Stimulated activated CD4-positive, alpha-beta T cell treated with anti-CD3 and anti-CD28 coated beads, Interleukin-15, amount 100 ng/mL, for 24 hours (primary cell): ENCODE measurements around the gene POLE3.
"Not testable (repeated sequence)": the region's sequence is repeated elsewhere in the genome, so short reads cannot be mapped to it uniquely, and the experiment has no call there.

ENCODE experiments used
- DNase-seq: peaks from one replicate; pipeline ENCODE4 v3.0.0-alpha.2; 2020

Gene POLE3

DNA sequence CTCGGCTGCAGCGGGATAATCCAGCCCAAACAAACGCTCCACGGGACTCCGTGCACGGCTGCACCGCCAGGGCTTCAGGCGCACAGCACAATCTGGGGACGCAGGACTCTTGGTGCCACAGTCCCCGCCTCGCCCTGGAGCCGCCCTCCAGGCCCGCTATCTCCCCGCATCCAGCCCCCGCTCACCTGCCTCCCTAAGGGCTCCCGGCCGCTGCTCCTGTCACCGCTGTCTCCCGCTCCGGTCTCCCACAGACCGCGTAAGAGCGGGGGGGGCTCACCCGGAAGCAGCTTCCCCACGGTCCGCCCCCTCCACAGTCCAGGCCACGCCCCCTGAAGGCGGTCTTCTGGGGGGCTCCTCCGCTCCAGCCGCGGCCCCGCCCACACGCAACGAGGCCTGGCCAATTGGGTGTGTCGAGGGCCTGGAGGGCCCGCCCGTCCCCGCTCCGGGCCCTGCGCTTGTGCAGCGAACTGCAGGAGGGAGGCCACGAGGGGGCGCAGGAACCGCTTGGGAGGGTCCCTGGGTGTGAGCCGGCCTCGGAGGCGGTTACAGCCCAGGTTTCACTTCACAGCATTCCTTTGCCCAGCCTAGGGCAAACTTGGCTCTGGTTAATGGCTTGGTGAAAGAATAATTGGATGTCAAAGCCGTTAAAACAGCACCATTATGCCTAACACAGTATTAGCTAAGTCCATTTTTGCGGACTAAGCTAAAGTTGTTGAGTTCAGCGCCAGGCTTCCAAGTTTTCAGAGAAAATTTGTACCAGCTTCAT, 9.3 kb downstream of the POLE3 start, which contains the start of gene ALAD:
Gene ALAD (minus strand): TSS at position 258 of the 766 bp plus-strand sequence. CDS start 7,725 bp downstream, outside the sequence.
- peak; percentile 100 for DNase-seq

DNA sequence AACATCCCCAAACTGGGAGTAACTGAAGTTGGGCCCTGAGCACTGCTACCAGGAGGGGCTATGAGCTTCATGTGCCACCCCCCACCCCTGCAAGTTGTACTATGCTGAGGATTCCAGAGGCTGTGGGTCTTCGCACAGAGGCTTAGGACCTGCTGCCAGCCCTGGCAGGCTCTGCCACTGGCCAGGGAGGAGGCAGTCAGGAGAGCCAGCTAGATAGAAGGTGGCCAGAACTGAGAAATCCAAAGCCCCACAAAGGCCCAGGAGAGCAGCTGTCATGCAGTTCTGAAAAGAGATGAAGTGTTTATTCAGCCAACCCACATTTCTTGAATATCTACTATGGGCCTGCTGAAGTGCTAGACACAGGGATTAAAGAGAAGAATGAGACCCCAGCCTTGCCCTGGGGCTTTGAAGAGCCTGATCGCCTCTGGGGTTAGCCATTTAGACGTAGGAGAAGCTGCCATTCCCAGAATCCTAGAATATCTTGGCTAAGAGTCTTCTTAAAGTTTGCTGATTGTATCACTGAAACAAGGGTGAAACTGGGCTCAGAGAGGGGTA, 10.8 kb downstream of the POLE3 start:
- no peak for DNase-seq

DNA sequence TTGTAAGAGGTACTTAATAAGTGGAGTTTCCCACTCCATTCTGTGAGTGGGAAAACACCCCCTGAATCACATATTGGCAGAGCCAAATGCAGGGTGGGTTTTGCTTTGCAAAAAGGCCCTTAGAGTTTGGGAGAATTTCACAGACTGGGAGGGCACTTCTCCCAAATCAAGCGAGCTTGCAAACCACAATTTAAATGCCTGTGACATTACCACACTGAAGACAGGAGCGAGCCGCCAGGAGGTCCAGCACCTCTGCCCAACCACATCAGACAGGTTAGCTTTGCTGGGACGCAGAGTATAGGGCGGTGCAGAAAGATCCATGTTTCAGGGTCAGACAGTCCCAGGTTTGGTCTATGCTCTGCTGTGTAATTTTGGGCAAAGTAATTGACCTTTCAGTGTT, 11.7 kb downstream of the POLE3 start:
- DNase-seq, result no peak

DNA sequence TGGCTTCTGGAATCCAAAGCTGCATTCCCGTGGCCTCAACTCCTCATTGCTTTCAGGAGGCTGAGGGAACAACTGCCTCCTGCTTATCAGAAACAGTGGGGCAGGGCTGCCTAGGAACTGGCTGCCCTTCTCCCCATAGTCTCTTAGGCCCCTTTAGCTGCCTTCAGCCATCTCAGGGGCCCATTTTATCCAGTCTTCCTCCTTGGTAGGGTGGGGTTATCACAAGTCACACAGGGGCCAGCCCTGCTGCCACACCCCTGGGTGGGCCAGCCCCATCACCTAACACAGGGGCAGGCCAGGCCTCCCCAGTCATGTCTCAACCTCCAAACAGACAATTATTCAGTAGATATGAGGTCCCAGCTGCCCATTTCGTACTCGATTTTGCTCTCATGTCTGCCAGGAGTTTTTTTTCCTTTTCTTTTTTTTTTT, 13.3 kb downstream of the POLE3 start:
- DNase-seq, result no peak

DNA sequence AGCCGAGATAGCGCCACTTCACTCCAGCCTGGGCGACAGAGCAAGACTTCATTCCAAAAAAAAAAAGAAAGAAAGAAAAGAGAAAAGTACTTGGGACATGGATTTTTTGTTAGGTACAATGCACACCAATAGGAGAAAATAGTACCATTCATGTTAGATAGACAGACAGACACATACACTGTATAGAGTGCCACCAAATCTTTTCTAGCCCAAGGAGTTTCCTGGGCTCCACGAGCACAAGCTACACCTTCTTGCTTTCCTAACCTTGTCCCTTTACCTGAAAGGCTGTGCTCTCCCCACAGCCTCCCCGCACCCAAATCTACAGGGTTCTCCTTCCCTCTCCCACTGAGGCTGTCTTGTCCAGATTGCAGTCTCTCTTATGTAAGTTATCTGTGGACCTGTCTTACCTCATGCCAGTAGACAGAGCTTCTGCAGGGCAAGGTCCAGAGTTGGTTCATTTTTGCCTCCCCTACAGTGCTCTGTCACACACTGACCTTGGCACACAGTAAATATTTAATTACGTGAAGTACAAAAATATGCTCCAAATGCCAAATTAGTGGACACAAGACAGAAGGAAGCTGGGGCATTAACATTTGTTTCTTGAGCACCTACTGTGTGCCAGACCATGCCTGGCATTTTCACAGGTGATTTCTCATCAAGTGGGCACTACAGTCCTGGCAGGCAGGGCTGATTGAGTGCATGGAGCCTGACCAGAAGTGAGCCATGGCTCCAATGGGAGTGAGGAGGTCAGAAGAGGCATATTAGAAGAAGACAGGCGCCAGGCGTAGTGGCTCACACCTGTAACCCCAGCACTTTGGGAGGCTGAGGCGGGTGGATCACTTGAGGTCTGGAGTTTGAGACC, 15.2 kb downstream of the POLE3 start:
- no peak for DNase-seq

DNA sequence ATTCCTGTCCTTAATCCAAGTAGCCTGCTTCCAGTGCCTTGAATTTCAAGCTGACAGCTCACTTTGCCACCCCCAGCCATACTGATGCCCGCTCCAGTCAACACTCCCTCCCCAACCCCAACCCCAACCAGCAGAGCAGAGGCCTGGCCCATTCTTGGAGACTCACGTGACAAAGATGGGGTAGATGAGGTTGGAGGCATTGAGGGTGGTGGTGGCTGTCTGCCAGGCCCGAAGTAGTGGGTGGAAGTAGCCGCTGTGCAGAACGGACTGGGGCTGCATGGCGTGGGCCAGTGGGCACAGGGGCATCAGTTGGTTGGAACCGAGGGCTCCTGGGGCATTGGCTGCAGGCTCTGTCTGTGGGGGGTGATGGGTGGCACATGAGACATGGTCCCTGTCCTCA, 17.2 kb downstream of the POLE3 start:
- no peak for DNase-seq

DNA sequence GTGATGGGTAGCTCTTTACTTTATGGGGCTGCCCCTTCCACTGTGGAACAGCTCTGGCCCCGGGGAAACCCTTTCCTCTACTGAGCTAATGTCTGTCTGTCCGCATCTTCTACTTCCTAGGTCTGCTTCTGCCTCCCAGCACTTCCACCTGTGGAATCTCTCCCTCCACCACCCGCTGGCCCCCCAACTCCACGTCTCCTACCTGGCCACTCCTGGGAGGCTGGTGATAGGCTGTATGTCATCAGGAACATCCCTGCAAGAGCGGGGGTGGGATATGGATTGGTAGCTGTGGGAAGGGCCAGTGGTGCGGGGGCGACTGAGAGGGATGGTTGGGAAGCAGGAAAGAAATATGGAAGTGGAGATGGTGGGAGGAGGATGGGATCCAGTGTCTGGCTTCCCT, 18.6 kb downstream of the POLE3 start:
- DNase-seq, result no peak

DNA sequence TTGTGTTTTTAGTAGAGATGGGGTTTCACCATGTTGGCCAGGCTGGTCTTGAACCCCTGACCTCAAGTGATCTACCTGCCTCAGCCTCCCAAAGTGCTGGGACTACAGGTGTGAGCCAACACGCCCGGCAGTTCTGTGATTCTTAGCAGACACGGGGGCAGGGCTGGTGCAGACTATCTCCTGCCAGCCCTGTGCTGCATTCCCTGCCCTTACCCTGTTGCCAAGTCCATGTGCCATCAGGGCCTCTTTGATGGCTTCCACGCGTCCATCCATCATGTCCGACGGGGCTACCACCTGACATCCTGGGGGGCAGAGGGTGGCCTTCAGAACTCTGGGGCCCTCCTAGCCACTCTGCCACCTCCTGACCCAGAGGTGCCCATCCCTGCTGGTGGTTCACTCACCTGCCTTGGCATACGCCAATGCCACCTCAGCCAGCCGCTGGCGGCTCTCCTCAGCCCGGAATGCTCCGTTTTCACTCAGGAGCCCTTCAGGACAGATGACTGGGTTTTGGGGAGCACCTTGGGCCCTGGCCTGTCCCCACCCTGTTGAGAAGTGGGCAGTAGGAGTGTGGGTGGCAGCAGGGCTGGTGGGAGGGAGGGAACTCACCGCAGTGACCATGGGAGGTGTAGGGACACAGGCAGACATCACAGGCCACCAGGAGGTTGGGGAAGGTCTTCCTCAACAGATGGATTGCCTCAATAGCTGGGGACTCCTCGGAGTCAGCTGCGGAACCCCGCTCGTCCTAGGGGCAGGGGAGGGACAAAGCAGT, 20.1 kb downstream of the POLE3 start:
- no peak for DNase-seq

DNA sequence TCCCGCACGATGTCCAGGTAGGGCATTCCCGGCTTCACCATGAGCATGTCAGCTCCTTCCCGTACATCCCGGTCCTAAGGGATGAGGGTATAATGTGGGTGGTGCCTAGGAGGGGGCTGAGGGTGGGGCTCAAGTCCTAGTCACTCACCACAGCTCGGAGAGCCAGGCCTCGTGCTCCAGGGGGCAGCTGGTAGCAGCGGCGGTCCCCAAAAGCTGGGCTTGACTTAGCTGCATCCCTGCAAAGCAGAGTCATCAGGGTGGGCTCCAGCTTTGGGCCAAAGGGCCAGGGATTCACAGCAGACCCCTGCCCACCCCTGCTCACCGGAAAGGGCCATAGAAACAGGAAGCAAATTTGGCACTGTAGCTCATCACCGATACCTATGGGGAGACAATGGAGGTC, 21.0 kb downstream of the POLE3 start:
- DNase-seq, result no peak

DNA sequence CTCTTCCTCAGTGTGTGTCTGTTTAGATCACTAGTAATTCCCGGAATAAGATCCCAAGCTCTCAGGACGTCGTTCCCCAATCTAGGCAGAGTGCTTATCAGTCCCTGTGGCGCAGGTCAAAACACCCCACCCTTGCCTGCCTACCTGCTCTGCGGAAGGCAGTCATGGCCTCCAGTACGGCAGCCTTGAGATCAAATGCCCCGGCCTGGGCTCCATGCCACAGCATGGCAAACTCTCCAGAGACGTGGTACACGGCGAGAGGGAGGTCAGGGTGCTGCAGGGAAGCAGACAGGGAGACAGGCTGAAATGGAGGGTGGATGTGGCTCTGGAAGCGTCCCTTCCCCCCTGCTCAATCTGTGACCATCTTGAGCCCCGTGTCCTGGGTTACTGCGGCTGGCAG, 21.6 kb downstream of the POLE3 start:
- DNase-seq, result no peak

DNA sequence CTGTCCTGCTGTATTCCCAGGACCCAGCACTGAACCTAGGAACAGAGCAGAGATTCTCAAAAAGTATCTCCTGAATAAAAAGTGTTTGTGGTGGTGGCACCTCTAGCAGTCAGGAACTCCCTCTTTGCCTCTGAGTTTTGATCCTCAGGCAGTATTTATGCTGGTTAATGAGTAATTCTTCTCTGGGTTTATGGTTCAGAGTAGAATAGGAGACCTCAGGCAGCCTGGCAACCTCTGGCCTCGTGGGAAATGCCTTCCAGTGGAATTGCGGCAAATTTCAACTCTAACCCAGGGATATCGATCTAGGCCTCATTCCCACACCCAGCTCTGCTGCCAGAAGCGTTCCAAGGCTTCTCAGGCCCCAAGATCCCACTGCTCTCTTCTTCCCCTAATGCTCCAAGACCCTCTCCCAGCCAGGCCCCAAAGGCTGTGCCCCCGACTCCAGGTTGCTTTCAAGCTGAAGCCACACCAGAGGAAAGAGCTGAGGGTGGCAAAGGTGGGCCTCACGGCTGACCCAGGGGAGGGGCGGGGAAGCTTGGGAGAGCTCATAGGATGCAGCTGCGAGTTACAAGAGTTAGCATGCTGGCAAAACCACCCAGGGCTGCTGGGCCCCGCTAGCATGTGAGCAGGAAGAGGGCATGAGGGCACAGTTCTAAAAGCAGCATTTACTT, 22.8 kb downstream of the POLE3 start:
- DNase-seq, result no peak

DNA sequence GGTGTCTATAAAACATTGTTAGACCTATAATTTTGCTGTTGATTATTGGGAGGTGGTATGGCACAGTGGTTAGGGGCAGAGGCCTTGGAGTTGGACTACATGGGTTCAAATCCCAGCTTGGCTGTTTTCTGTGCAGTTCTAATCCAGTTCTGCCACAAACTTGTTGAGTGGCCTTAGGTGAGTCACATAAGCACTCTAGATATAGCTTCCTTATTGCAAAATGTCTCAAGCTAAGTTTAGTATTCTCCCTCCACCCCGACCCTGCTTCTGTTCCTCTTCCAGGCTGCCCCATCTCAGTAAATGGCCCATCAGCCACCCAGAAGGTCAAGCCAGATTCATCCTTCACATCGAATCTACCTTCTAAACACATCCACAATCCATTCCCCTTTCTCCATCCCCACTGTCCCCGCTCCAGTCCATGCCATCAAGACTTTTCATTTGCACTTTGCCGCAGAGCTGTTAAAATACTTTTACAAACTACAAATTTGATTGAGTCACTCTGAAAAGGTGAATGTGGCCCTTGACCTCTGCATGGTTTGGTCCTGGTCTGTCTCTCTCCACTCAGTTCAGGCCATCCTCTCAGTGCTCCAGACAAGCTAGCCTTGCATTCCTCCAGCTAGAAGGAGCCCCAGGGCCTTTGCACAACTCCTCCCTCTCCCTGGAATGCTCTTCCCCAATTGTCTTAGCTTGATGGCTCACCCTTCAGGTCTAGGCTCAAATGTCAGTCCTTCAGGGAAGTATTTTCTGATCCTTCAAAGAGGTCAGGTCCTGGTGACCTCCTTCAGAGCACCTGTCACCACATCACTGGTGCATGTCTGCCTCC, 23.7 kb downstream of the POLE3 start:
- DNase-seq, result no peak

DNA sequence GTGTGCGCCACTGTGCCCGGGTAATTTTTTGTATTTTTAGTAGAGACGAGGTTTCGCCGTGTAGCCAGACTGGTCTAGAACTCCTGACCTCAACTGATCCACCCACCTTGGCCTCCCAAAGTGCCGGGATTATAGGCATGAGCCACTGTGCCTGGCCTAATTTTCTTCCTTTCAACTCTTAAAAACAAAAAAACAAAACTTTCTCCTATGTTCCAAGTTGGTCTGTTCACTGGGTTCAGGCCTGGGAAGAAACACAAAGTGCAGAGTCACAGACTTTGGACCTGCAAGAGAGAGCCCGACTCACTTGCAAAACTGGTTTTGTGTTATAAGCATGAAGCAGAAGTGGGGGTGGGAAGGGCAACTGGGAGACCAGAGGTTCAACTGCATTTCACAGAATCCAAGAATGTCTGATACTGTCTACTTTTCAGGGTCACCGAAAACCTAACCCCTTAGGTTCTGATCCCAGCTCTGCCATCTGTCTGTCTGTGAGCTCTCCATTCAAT, 28.5 kb downstream of the POLE3 start:
- DNase-seq, result no peak

DNA sequence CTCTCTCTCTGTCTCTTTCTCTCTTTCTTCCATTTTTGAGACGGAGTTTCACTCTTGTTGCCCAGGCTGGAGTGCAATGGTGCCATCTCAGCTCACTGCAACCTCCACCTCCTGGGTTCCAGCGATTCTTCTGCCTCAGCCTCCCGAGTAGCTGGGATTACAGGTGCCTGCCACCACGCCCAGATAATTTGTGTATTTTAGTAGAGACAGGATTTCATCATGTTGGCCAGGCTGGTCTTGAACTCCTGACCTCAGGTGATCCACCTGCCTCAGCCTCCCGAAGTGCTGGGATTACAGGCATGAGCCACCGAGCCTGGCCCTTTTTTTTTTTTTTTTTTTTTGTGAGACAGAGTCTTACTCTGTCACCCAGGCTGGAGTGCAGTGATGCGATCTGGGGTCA, 29.0 kb downstream of the POLE3 start:
- DNase-seq, result not testable (repeated sequence)

DNA sequence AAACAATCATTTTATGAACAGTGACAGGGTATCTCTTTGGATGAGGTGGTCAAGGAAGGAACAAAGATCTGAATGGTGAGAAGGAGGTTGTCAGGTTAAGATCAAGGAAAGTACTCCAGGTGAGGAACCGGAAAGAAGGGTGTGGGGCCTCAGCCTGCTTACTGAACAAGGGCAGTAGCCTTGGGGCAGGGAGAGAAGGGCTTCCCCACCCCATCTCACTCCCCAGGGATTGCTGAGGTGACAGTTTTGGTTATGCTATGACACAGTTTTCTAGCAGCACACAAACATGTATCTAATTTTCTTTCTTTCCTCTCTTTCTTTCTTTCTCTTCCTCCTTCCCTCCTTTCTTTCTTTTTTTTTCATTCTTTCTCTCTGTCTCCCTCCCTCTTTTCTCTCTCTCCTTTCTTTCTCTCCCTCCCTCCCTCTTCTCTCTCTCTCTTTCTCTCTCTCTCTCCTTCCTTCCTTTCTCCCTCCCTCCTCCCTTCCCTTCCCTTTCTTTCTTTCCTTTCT, 29.6 kb downstream of the POLE3 start:
- no peak for DNase-seq

DNA sequence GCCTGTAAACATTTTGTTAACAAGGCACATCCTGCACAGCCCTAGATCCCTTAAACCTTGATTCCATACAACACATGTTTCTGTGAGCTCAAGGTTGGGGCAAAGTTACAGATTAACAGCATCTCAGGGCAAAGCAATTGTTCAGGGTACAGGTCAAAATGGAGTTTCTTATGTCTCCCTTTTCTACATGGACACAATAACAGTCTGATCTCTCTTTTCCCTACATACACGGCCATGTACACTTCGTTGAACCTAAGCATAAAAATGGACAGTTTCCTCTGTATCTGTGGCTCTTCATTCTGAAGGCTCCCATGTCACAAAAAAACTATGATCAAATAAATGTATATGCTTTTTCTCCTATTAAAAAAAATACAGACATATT, 30.7 kb downstream of the POLE3 start:
- not testable (repeated sequence) for DNase-seq

DNA sequence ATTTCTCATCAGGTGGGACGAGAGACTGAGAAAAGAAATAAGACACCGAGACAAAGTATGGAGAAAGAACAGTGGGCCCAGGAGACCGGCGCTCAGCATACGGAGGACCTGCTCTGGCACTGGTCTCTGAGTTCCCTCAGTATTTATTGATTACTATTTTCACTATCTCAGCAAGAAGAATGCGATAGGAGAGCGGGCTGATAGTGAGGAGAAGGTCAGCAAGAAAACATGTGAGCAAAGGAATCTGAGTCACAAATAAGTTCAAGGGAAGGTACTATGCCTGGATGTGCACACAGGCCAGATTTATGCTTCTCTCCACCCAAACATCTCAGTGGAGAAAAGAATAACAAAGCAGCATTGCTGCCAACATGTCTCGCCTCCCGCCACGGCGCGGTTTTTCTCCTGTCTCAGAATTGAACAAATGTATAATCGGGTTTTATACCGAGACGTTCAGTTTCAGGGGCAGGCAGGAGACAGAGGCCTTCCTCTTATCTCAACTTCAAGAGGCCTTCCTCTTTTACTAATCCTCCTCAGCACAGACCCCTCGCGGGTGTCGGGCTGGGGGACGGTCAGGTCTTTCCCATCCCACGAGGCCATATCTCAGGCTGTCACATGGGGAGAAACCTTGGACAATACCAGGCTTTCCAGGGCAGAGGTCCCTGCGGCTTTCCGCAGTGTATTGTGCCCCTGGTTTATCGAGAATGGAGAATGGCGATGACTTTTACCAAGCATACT, 31.2 kb downstream of the POLE3 start:
- DNase-seq, result not testable (repeated sequence)

DNA sequence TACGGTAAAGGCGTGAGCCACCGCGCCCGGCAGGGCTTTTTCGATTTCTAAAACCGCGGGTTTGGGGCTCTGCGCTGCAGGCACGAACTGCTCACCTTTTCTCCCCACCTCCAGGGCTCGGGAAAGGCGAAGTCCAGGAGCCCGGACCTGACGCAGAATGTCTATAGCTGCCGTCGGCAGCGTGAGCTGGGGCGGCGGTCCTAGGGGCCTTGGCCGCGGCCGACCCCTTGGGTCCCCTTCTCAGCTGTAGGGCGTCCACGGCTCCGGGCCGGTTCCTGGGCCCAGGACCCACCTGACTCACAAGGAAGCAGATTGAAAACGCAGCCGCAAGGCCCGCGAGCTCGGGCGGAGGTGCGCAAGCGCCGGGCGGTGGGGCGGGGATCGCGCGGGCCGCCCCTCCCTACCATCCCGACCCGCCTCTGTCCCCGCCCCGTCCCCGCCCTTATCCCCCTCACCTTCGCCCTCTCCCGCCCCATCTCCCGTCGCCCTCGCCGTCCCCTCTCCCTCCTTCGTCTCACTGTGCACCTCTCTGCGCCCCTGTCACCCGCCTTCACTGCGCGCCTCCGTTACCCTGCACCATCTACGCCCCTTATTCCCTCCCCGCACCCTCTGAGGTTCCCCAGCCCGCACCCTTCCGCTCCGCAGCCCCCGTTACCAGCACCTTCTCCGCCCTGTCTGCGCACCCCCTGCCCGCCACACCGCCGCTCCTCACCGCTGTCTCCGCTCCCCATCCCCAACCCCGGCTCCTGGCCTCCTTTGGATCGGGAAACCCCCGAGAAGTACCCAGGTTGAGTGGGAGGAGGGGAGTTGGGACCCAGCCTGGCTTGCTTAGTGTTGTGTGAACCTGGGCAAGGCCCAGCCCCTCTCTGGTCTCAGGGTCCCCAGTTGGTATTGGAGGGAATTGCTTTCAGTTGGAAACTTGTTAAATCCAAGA, 33.6 kb downstream of the POLE3 start, which contains the start of gene HDHD3:
Gene HDHD3 (minus strand): TSS at position 353 of the 934 bp plus-strand sequence. CDS start 2,632 bp downstream, outside the sequence.
- peak; percentile 85 for DNase-seq
